Measurements from ENCODE around the gene RCHY1.
A peak's percentile ranks its signal among the peaks of the same experiment; 100 is the strongest.
"Not testable (repeated sequence)": the region's sequence is repeated elsewhere in the genome, so short reads cannot be mapped to it uniquely, and the experiment has no call there.

The RCHY1 gene

DNA sequence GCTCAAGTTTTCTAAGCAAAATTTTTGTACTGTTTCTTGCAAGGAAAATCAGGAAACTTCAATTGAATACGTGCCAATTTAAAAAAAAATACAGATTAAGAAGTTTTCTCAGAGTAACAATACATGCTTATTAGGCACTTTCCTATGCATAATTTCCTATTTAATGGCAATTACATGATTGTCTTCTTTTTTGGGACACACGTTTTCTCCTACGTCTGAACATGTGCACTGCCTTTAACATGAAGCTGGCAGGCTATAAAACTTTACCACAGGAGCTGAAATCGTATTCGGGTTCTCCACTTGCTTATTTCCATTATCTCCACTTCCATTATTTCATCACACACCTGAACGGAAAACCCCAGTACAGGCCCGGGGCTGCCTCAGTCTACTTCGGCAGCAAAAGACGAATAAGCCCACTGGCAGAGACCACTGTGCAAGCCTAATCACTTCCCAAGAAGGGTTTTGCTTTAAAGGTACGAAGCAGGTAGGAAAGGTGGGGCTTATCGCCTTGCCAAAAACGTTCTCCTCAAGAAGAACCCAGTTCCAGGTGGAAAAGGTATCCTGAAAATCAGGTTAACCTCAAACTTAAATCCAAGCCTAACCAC is 575 bp downstream of the RCHY1 start:
- DNase-seq (ENCODE audit: low read depth) = no peak
- peak overlapping the region; percentile 95 for H3K4me3 ChIP-seq (ENCODE audit: low read length)
- TF ChIP-seq, protein P1, sequence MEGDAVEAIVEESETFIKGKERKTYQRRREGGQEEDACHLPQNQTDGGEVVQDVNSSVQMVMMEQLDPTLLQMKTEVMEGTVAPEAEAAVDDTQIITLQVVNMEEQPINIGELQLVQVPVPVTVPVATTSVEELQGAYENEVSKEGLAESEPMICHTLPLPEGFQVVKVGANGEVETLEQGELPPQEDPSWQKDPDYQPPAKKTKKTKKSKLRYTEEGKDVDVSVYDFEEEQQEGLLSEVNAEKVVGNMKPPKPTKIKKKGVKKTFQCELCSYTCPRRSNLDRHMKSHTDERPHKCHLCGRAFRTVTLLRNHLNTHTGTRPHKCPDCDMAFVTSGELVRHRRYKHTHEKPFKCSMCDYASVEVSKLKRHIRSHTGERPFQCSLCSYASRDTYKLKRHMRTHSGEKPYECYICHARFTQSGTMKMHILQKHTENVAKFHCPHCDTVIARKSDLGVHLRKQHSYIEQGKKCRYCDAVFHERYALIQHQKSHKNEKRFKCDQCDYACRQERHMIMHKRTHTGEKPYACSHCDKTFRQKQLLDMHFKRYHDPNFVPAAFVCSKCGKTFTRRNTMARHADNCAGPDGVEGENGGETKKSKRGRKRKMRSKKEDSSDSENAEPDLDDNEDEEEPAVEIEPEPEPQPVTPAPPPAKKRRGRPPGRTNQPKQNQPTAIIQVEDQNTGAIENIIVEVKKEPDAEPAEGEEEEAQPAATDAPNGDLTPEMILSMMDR (conservative IDR thresholded peaks at IDR 0.05; ENCODE audit: low read length) = no peak

DNA sequence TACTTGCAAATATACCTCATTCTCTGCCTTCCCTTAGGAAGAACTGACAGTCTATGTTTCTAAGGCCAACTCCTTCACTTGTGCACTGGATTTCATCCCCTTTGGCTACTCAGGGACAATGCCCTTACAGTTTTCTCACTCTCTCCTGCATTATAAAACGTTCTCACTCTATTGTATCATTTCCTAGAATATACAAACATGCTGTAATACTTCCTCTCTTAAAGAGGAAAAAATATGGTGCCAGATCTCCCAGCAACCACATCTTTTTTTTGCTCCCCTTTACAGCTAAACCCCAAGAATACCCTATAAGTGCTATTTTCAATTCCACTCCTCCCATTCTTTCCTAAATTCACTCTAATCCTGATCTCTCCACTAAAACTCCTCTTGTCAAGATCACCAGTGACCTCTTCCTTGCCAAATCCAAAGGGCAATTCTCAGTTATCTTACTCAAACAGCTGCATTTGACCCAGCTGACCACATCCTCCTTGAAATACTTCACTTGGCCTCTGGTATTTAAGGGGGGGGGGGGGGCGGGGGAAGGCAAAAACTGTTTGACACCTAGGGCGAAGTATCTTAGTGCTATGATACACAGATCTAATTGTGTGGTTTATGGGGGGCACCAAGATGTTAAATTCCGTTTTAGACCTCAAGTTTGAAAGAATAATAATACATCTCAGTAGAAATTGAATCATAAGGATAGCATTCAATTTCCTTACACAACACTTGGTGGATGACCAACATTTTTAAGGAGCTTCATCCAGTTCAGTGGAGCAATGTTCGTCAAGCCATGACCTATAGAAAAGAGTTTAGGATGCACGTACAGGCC is 1.6 kb downstream of the RCHY1 start:
- DNase-seq (ENCODE audit: low read depth) = peak; percentile 77
- TF ChIP-seq, protein P1 (conservative IDR thresholded peaks at IDR 0.05; ENCODE audit: low read length) = no peak
- H3K4me3 ChIP-seq (ENCODE audit: low read length) = peak overlapping the region; percentile 95

DNA sequence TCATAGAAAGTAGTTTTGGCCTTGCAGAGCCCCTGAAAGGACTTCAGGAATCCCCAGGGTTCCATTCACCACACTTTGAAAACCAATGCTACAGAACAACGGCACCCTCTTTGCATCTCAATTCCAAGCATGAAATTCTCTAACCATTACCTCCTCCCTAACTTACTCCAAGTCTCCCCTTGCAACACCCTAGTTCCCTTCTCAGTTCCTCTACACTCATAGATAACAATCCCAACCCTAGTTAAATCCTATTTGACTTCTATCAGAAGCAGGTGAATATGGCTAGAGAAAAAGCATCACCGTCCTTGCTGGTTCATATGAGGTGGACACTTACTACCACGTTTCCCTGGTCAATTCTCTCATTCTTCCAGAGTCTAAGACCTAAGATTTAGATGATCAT is 2.4 kb downstream of the RCHY1 start:
- DNase-seq (ENCODE audit: low read depth) = no peak
- H3K4me3 ChIP-seq (ENCODE audit: low read length) = no peak overlapping the region
- TF ChIP-seq, protein P1 (conservative IDR thresholded peaks at IDR 0.05; ENCODE audit: low read length) = no peak

DNA sequence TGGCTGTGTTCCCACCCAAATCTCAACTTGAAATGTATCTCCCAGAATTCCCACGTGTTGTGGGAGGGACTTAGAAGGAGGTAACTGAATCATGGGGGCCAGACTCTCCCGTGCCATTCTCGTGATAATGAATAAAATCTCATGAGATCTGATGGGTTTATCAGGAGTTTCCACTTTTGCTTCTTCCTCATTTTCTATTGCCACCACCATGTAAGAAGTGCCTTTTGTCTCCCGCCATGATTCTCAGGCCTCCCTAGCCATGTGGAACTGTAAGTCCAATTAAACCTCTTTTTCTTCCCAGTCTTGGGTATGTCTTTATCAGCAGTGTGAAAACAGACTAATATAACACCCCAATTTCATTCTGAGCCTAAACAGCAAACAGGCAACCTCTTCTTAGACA is 4.6 kb downstream of the RCHY1 start:
- not testable (repeated sequence) for DNase-seq (ENCODE audit: low read depth)

DNA sequence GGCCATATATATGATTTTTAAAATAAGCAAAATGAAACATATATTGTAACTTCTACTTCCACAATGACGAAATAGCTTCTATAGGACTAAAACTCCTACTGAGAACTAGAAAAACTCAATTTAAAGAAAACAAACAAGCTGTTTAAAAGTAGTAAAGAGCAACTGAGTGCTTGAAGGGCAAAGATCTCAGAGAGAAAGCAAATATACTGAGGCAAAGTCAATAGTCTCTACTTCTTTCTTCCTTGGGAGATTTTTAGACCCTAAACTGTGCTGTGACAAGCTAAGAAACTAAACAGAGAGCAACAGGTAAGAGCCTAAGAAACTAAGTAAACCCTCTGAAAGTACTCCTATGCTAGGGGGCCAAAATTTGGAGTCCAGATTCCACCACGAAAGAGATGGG is 8.6 kb downstream of the RCHY1 start:
- TF ChIP-seq, protein P1 (conservative IDR thresholded peaks at IDR 0.05; ENCODE audit: low read length) = no peak
- no peak overlapping the region for H3K4me3 ChIP-seq (ENCODE audit: low read length)
- DNase-seq (ENCODE audit: low read depth) = no peak

More for the DNA sequence above, 4.6 kb downstream of the RCHY1 start:
- H3K4me3 ChIP-seq (ENCODE audit: low read length) = not testable (repeated sequence)

DNA sequence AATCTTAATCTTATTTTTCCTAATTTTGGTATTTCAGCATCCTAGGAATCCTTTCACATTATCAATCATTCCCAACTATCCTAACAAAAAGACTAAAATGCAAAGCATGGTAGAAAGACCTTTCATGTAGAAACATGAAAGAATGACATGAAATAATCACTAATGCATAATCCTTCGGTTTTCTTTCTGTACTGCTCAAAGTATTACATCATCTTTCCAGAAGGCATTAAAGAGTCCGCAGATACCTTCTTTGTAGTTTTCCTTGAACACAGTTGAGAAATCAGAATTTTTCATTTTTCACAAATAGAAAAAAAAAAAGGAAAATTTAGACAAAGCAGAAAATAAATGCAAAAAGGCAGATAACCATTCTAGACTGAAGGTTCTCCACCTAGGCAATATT is 11.5 kb downstream of the RCHY1 start:
- DNase-seq (ENCODE audit: low read depth) = no peak
- TF ChIP-seq, protein P1 (conservative IDR thresholded peaks at IDR 0.05; ENCODE audit: low read length) = no peak
- no peak overlapping the region for H3K4me3 ChIP-seq (ENCODE audit: low read length)

DNA sequence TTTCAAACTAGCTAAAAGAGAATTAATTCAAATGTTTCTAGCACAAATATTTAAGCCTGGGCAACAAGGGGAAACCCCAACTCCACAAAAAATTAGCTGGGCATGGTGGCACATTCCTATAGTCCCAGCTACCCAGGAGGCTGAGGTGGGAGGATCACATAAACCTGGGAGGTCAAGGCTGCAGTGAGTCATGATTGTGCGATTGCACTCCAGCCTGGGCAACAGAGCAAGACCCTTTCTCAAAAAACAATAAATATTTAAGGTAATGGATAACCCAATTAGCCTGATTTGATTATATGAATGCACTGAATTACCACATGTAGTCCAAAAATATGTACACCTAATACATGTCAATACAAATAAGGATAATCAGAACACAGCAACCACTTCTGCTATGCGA is 14.3 kb downstream of the RCHY1 start:
- DNase-seq (ENCODE audit: low read depth) = no peak
- TF ChIP-seq, protein P1 (conservative IDR thresholded peaks at IDR 0.05; ENCODE audit: low read length) = no peak
- no peak overlapping the region for H3K4me3 ChIP-seq (ENCODE audit: low read length)
